GM23248 (cell line): ENCODE results near the gene PPP2R1A.

Source experiments
- EZH2 ChIP-seq: fragments of 200-600 bp; sonication (generic); IDR thresholded peaks from 2 replicates; pipeline ENCODE4 v1.6.1; 2018; ENCODE audit warnings: antibody characterized with exemption, mild to moderate bottlenecking; ENCODE audit not compliant: insufficient read depth, poor library complexity, severe bottlenecking
- EZH2phosphoT487 ChIP-seq: fragments of 200-600 bp; sonication (generic); IDR thresholded peaks from 2 replicates; pipeline ENCODE4 v1.6.1; 2018; ENCODE audit warnings: antibody characterized with exemption, moderate library complexity, mild to moderate bottlenecking, low read depth; ENCODE audit not compliant: insufficient read depth

- TF ChIP-seq EZH2 (no peak), EZH2phosphoT487 (no peak)
Observed at GRCh38 chr19:52141203-52141602, 48.6 kb upstream of the PPP2R1A start.
